HG03558 (cell line): ENCODE results near the gene UROC1.

Experiments used
- ATAC-seq: cut with Tn5 transposase; IDR thresholded peaks from one replicate; pipeline ENCODE4 v1.9.1; 2021; ENCODE audit warnings: moderate number of reproducible peaks; ENCODE audit not compliant: unreplicated experiment; ENCODE audit errors: extremely low read depth

The UROC1 gene

DNA sequence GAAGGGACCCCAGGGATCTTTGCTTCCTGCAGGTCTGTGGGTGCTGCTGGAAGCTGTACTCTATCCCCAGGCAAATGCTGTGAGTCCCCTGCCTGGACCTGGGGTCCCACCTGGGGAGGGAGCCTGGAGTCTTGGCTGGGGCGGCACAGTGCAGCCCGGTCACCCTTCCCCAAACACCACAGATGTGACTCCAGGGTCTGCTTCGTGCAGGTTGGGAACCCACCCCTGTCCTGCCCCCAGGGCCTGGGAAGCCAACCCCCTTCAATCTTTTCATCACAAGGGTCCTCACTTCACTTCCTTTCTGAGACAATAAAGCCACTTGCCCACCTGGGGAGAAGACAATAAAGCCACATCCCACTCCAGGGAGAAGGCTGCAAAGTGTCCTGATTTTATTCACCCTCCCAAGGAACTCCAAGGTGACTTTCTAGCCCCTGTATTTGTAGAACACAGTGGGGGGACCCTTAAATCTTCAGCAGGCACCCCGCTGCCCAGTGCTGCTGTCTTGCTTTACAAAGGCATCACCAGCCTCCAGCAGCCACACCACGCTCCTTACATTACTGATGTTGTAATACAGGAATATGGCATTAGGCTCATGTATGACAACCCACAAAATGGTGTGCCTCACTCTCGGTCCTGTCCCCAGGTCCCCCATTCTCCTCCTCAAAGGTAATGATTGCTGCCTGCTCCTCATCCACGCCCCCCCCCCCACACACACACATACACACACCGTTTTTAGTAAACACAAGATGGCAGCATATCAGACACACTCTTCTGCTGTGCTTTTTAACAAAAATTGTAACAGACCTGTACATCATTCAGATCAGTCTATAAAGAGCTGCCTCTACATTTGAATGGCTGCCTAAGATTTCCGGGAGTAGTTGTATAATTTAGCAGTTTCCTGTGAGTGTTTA lies 31.2 kb upstream of the UROC1 start:
- ATAC-seq, result no peak

DNA sequence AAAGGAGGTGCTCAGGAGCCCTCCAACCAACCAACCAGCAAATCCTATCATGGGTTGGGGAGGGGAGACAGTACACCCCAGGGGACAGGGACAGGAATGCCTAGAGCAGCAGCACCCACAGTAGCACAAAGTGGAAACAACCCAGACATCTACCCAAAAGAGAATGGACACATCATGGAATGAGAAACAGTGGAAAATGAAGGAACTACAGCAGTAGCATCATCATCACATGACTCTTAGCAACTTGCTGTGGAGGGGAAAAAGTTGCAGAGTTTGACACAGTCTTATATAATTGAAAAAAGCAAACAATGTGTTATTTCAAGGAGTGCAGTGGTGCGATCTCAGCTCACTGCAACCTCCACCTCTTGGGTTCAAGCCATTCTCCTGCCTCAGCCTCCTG lies 30.1 kb upstream of the UROC1 start:
- no peak for ATAC-seq

DNA sequence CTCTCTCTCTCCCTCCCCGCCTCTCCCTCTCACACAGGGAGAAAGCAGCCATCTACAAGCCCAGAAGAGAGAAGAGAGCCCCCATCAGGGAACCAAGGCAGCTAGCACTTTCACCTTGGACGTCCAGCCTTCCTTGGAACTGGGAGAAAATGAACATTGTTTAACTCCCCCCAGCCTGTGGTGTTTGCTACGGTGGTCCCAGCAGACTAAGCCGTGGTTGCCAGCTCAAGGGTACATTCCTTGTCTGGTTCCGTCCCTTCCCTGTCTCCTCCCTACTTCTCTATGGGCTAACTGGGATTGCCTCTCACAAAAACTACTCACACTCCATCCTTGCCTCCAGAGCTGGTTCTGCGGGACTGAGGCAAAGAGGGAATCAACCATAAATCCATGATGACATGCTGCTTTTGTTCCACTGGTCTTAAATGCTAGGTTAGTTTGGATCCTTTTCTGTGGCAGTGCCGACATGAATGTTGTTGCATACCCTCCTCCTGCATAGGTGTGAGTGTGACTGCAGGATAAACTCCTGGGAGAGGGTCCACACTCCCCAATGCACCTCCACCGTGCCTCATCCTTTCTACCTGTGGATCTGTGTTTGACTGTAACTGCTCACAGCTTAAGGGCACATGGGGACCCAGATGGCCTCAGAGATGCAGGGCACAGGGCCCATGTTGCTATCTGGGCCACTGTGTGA lies 29.1 kb upstream of the UROC1 start:
- ATAC-seq, result no peak

DNA sequence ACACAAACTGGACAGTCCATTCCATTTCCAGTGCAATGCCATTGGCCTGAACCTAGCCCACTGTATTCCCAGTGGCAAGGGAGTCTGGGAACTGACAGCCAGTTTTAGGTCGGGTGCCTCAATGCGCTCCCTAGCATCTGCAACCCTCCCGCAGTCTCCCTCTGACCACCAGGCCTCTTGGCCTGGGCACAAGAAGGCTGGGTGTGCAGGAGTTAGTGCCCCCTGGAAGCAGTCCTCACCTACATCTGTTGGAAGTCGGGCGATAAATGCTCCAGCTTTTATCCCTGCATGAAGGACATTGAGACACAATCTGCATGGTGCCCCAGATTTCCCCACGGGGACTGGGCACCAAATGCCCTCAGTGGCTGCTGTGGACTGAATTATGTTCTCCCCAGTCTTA lies 28.4 kb upstream of the UROC1 start:
- ATAC-seq, result no peak

DNA sequence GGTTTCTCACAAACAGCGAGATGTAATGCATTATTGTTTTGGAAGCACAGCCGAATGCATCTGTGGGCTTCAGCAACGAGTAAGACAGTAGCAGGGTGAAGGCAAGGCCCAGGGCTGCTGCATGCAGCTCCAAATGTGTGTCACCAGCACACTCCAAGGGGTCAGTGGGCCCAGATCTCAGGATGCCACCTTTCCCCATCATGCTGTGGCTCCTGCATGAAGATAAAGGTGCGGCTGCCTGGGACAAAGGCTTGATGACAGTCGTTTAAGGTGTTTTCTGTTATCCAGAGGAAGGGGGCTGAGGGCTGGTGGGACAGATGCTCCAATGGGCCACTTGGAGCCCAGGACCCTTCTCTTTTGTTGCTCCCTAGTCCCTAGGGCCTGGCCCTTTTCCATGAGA lies 28.0 kb upstream of the UROC1 start:
- ATAC-seq, result no peak

DNA sequence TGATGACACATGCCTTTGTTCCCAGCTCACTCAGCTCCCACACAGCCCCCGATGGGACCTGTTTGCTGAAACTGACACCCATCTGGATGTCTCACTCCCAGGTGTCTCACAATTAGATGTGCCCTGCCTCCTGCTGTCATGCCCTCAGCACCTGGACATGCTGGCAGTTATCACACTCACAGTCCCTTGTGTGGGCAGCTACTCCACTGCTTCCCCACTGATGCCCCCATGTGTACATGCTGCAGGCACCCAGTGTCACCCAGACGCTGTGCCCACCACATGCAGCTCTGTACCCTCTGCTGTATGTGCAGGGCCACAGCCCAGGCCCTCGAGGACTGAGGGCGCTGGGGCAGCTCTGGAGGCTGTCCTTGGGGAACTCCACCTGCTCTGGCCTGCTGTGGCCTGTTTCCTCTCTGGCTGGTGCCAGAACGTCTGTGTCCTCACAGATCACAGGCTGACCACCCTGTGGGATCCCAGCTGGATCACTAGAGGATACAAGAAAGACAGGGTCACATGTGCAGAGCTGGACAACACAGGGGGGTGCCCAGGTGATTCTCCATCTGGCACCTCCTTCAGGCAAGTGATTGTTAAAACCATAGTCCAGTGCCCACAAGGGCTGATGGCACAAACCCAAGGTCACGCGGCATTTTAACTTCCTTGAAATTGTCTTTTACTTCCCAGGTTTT lies 27.2 kb upstream of the UROC1 start:
- no peak for ATAC-seq

DNA sequence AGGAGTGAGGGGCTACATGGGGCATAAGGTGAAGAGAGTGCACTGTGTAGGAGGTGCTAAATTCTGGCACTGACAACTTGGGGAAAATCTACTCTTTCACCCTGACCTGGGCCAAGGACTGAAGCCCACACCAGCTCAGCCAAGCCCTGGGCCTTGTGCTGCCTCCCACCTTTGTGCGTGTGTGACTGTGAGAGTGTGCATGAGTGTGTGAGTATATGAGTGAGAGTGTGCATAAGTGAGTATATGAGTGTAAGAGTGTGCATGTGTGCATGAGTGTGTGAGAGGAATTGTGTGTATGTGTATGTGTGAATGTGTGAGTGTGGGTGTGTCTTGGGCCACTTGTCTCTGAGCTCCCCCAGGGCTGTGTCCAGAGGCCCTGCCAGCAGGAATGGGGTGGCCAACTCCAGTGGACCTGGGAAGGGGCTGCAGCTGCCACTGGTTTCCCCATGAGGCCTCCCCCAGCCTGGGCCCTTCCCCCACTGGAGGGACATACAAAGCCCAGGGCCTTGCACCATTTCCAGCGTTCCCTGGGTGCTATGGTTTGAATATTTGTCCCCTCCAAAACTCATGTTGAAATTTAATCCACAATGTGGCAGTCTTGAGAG lies 26.0 kb upstream of the UROC1 start:
- no peak for ATAC-seq

DNA sequence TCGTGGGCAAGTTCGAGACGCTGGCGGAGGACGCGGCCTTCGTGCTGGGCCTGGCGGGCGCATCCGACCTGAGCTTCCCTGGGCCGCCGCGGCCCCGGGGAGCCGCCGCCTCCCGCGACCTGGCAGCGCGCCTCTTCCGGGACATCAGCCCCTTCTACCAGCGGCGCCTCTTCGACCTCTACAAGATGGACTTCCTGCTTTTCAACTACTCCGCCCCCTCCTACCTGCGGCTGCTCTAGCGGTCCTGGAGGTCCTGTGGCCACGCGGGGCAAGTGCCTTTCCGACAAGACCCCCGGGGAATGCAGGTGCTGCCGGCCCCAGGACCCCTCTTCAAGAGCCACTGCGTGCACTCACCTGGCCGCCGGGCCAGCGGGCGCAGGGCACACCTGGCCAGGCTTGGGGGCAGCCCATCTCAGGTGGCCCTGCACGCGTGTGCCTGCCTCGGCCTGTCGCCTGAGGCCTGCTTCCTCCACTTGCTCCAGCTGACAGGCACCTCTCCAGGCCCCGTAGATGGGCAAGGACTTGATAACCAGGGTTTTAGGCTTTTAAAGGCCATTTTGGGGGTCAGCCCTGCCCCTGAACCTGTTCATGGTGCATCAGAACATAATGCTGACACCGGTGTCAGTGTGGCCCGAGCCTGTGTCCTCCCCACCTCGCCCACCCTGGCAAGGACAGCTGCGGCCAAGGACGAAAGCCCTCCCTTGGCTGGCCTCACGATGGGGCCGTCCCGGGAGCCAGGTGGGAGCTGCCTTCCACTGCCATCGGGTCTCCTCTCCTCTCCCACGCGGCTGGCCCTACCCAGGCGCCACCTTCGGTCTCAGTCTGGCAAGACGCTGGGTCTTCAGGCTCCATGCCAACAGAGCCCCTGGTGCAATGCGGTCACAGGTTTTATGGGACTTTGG lies 25.0 kb upstream of the UROC1 start:
- ATAC-seq, result no peak

DNA sequence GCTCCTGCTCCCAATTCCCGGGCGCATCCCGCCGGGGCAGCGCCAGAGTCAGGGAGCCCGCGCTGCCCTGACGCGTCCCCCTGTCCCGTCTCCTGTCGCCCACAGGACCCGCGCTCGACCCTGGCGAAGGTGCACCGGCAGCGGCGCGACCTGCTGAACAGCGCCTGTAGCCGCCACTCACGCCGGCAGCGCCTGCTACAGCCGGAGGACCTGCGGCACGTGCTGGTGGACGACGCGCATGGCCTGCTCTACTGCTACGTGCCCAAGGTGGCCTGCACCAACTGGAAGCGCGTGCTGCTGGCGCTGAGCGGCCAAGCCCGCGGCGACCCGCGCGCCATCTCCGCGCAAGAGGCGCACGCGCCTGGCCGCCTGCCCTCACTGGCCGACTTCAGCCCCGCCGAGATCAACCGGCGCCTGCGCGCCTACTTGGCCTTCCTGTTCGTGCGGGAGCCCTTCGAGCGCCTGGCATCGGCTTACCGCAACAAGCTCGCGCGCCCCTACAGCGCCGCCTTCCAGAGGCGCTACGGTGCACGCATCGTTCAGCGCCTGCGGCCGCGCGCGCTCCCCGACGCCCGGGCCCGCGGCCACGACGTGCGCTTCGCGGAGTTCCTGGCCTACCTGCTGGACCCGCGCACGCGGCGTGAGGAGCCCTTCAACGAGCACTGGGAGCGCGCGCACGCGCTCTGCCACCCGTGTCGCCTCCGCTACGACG lies 24.2 kb upstream of the UROC1 start:
- ATAC-seq, result no peak

DNA sequence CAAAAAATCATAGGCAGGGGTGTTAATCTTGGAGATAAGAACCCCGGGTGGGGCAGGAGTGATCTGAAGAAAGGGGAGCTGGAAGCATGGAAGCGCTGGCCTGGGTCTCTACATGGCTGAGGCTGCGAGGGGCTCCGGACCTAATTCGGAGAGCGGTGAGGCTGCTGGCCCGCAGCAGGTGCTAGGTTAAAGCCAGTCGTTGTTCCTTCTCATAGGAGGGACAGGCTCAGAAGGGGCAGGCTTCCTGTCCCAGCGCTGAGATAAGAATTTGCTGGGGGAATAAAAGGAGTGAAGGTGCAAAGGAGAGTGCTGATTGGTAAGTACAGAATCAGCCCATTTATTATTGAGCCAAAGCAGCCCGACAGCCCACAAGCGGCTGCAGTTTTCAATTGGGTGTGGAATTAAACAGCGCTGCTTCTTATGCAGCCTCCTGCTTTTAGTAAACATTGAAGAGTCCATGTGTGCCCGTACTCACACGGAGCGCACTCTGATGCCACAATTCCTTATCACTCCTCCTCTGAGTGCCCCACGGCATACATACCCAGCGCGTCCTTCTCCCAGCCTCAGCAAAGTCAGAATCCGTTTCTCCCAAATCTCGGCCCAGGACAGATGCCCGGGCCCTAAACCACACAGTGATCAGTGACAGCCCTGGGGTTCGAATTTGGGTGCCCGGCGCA lies 23.5 kb upstream of the UROC1 start:
- ATAC-seq, result no peak

DNA sequence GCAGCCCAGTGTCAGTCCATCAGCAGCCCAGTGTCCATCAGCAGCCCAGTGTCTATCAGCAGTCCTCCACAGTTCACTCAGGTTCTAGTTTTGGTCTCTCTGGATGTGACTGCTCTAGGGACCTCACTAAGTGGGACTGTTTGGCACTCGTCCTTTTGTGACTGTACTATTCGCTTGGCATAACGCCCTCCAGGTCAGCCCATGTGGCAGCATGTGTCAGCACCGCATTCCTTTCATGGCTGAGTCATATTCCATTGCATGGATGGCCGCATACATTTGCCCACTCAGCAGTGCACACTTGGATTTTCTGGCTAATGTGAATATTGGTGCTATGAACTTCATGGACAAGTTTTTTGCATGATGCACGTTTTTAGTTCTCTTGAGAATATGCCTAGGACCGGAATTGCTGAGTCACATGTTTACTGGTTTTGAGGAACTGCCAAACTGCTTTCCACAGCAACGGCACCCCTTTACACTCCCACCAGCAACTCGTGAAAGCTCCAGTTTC lies 22.8 kb upstream of the UROC1 start:
- no peak for ATAC-seq

DNA sequence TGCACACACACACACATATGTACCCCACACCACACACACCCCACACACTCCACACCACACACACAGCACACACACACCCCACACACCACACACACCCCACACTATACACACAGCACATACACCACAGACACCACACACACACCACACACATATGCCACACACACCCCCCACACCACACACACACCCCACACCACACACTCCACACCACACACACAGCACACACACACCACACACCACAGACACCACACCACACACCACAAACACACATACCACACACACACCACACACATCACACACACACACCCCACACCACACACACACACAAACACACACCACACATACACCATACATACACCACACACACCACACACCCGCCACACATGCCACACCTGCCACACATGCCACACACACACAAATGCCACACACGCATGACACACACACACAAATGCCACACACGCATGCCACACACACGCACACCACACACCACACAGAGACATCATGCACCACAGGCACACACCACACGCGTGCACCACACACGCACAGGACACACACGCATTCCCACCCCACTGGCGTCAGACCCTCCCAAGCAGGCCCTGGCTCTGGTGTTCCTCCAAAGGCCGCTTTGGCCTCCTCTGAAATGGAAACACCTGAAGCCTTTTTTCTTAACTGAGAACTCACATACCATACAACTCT lies 22.1 kb upstream of the UROC1 start:
- no peak for ATAC-seq

DNA sequence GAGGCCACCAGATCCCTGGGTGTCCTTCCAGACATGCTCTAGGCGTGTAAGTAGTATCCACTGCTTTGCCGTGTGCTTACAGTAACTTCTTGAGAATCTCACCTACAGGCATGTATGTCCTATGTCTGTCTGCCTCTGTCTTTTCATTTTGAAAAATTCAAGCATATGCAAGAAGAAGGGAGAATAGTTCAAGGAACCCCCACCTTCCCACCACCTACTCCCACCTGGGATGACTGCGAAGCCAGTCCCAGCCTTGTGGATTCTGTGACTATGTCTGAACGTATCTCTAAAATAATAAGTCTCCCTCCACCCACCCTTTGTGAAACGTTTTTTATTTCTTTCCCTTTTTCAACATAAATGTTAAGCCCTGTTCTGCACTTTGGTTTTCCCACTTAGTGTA lies 21.4 kb upstream of the UROC1 start:
- ATAC-seq, result no peak

DNA sequence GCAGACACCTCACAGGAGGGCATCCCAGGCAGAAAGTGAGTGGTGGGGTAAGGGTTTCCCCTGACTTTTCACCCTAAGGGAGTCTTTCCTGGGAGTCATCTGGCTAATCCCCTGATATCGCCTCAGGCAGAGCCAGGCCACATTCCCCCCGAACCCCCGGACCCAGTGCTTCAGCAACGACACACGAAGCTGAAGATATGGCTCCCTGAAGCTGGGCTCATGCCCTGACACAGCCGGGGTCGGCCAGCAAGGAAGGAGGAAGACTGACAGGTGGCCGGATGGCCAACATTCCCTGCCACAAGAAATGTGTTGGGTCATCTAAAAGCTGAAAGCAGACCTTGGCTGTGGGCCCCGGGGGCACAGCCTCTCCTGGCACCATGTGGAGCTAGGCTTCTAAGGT lies 20.7 kb upstream of the UROC1 start:
- ATAC-seq, result no peak

DNA sequence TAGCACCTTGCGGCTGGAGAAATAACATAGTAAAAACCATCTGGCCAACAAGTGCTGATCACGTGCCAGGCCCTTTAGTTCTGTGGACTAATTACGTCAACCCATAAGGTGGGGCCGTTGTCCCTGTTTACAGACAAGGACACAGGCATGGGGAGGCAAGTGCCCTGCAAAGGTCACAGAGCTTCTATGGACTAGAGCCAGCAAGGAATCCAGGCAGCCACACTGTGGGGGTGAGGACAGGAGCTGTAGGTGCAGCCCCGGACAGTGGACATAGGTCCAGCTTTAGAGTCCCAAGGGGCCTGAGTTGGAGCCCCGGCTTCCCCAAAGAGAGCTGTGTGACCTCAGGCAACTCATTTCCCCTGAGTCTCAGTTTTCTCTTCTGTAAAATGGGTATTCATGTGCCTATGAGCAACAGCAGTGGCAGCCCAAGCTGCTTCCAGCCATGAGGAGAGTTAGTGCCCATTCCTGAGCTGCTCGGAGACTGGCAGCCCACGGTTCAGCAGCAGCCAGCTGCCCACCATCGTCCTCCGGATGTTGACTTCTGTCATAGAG lies 20.2 kb upstream of the UROC1 start:
- no peak for ATAC-seq

DNA sequence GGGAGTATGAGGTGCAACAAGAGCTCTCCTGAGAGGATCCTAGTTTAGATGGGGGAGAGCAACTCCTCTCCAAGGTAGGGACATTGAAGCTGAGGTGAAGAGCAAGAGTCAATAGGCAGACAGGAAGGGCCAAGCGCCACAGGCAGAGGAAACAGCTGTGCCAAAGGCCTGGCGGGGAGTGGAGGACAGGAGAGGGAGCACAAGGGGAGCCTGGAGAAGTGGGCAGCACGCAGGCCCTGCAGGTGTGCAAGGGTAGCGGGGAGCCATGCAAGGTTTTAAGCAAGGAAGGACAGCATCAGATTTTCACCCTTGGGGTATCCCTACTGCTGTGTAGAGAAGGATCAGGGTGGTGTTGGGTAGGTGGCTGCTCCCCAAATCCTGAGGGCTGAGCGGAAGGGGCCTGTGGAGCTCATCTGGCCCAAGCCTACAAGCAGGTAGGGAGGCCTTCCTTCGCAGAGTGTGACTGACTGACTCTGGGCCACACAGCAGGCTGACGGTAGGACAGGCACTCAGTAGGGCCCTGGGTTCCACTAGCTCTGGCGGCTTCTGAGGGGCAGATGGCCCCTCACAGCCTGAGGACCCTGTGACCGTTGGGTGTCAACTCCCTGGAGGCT lies 19.6 kb upstream of the UROC1 start:
- no peak for ATAC-seq

DNA sequence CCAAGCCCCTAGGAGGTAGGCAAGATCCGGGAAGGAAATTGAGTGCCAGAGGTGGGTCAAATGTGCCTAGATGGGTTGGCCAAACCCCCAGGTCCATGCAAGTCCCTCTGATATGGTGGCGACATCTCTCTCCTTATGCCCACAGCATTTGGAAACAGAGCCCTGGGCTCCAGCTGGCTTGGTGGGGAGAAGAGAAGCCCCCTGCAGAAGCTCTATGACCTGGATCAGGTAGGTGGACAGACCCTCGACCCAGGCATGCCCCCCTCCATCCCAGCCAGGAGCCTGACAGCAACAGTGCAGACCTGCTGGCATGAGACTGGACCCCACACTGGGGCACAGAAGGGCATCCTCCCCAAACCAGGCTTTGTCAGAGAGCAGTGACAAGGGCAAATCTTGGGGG lies 18.6 kb upstream of the UROC1 start:
- no peak for ATAC-seq
